ENCODE measurements around the gene GLS.
A peak's percentile ranks its signal among the peaks of the same experiment; 100 is the strongest.

GLS gene

DNA sequence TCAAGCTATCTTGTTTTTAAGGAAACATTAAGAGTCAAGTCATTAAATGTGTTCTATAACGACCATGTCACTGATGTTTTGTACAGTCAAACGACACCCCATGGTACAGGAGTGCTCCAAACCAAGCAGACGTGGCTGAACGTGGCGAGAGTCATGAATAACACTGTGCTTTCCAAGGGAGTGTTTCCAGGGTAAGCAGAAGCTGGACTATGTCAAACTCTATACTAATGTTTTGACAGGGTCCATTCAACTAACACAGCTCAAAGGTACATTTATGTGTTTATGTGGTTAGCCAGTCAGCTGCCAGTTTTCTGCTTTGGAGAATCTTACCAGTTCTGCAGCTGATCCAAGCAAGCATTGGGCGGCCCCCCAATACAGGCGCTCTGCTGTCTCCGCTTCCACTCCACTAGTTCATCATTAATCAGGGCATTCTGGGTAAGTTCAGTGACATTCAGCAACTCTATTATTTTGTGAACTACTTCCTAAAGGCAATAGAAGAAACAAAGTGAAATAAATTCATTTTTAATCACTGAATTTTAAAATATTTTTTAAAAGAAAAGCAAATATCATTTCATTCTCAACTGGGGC, 117.0 kb downstream of the GLS start:
- no peak for DNase-seq

DNA sequence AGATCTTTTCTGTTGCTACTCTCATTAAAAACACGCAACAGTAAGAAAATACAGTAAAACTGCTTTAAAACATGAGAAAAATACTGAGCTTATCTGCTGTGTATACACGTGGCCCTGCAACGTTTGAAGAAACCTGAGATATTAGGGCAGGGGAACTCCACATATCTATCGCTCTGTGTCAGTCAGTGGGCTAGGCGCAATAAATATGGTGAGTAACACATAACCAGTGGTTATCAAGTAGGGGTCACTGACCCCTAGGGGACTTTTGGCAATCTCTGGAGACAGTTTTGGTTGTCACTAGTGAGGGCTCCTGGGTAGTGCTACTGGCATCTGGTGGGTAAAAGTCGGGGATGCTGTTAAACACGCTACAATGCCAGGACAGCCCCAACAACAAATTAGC, 118.4 kb downstream of the GLS start:
- no peak for DNase-seq

DNA sequence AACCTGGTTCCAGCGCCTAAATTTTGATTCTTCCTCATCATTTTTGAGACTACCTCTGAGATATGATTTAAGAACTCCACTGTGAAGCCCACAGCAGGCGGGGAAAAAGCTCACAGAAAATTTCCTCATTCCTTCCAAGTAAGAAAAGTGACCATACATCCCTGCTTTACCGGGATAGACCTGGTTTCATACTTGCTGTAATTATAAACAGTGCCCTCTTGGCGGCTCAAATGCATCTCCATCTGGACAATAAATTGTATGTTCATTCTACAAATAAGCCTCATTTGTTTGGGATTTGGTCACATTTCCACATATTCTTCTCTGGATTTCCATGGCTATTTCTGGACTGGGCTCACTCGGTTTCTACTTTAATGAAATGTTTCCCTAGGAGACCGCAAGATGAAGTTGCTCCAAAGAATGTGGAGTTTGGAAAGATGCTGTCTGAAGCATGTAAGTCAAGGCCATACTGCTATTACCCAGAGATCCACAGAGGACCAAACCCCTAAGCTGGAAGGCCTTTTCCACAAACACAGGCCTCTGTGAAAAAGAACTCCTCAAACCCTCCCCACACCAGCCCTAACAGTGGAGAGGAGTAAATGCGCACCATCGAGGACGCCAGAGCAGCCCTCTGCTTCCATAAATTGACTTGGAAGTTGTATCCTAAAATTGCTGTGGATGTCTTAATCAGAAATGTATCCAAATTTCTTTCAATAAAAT, 119.5 kb downstream of the GLS start:
- no peak for DNase-seq

DNA sequence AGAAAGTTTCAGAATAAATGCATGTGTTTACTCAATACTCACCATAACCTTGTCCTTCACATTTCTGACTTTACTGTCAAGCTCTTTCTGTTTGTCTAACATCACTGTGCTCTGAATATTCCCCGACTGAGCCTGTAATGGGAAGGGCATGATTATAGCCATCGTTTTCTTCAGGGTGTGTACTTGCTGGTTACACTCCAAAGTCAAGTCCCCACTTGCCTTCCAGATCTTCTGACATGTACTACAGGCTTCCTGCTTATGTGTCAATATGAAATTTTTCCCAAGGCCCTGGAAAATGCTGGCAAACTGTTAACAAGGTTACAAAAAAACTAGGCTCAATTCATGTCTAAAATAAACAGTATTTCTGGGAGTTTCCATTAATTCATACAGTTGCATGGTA, 120.4 kb downstream of the GLS start:
- DNase-seq, result no peak

DNA sequence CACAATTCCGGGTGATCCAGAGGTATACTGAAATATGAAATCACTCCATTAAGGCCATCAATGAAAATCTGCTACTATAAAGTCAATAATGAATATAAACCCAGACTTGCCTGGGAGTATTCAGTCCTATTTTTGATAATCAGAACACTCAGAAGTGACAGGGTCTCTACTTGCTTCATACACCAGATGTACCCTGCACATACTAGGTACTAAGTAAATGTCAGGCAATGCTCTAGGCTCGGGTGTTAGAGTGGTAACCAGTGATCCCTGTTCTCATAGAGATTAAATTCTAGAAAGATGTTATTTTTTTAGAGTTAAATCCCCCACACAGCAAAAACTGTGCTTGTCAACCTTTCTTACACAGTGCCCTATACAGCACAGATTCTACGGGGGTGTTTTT, 121.0 kb downstream of the GLS start:
- no peak for DNase-seq

DNA sequence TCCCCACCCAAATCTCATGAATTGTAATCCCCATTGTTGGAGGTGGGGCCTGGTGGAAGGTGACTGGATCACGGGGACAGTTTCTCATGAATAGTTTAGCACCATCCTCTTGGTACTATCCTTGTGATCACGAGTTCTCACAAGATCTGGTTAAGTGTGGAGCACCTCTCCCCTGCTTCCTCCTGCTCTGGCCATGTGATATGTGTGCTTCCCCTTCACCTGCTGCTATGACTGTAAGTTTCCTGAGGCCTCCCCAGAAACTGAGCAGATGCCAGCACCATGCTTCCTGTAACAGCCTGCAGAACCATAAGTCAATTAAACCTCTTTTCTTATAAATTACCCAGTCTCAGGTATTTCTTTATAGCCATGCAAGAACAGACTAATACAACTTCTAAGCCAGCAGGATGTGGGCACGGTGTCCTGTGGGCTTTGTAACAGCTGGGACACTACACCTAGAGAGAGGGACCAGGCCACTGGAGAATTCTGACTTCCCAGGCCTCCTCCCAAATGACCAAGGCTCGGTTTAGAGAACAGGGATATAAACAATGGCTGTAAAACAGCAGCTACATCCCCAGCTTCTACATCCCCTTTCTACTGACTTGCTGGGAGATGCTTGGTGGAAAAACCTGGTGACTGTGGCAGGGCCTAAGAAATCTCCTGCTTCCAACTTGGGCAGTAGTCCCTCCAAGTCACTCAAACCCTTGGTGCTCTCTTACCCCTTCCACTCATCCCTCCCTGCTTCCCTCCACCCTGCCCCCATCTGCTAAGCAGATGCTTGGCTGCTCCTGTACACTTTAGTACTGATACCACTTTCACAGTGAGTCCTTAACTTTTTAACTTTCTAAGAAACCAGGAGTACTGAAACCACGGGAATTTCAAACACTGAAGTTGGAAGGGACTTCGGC, 123.0 kb downstream of the GLS start:
- DNase-seq, result no peak

DNA sequence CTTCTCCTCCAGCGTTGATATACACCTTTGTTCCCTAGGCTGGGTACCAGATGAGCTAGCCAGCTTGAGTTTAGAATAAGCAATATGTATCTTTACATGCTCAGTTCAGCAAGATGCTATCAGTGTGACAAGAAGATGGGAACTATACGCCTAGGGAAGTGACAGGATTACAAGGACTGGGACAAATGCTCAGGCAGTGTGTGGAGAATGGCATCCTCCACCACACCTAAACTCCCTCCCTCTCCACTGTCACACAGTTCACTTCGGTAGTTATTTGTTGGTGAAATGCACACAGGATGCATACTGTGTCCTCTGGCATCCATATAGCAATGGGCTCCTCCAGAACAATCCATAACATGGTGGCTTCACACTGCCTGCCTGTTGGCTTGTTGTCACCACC, 125.7 kb downstream of the GLS start:
- DNase-seq, result no peak

DNA sequence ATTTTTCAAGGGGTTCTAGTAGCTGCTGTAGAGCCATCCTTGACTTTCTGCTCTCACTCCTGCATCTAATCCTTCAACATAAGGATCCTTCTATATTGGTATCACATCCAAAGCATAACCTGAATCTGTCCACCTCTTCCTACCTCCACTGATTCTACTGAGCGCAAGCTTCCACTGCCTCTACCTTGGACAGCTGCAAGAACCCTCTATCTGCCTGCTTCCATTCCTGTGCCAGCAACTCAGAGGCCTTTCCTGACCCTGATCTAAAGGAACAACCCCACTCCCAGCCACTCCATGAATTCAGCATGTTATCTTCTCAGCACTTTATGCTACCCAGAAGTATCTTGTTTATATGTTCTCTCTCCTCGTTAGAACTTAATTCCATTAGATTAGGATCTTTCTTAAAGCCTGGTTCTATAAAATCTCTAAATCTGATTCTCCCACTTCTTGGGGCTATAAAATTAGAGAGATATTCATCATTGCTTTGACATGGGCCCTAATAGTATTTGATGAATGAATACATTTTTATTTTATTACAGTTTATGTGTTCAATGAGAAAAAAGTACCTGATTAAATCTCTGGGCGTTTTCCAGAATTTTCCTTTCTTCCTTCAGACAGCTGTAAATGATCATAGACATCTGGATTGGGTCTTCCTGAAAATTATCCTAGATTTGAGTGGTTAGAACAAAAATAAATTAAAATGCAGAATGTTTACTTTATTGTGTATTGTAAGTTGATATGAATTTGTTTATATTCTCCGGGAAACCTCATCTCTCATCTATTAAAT, 126.6 kb downstream of the GLS start:
- DNase-seq, result no peak

DNA sequence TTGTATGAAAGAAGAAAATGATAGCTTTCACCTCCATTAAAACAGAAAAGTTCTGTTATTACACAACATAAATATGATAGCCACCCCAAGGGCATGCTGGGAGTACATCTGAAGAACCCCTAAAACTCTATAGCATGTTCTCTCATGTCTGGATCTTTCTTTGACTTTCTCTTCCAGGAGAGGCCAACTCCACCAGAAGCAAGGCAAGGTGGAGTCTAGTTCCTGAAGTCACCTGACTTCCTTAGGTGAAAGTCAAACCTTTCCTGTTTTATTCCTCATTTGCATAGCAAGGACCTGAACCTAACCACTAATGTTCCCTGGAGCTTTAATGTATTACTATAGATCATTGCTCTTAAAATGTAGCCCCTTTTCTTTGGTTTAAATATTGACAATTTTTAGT, 127.7 kb downstream of the GLS start:
- no peak for DNase-seq

DNA sequence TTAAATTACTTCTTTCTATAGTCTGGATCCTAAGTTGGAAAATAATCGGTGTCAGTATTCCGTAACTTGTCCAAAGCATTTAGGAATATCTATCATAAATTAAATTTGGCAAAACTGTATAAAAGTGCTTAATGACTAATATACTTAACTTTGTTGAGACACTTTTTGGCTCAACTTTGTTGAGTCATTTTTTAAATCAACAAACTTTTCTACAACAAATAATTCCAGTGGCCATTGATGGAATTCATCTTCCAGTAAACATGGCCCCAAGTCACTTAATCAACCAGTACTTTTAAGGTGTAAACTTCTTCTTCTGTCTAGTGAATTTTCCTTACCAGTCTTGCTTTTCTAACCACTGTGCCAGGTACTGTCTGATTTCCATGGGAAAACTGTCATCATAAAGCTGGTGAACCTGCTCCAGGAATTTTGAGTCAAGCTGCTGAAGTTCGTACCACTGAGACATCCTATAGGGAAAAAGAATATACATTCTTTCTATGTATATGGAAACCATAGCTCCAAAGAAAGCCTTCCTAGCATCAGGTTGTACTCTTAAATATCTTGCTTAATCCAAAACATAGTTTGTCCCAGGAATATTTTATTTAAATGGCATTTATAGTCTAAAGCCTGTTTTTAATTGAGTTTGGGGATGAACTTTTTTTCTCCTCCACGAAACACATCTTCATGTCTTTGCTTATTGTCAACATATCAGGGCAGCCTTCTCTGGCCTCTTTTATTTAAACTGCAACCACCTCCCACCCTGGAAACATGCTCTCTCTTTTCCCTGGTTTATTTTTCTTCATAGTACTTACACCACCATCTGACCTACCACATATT, 129.1 kb downstream of the GLS start:
- DNase-seq, result no peak

DNA sequence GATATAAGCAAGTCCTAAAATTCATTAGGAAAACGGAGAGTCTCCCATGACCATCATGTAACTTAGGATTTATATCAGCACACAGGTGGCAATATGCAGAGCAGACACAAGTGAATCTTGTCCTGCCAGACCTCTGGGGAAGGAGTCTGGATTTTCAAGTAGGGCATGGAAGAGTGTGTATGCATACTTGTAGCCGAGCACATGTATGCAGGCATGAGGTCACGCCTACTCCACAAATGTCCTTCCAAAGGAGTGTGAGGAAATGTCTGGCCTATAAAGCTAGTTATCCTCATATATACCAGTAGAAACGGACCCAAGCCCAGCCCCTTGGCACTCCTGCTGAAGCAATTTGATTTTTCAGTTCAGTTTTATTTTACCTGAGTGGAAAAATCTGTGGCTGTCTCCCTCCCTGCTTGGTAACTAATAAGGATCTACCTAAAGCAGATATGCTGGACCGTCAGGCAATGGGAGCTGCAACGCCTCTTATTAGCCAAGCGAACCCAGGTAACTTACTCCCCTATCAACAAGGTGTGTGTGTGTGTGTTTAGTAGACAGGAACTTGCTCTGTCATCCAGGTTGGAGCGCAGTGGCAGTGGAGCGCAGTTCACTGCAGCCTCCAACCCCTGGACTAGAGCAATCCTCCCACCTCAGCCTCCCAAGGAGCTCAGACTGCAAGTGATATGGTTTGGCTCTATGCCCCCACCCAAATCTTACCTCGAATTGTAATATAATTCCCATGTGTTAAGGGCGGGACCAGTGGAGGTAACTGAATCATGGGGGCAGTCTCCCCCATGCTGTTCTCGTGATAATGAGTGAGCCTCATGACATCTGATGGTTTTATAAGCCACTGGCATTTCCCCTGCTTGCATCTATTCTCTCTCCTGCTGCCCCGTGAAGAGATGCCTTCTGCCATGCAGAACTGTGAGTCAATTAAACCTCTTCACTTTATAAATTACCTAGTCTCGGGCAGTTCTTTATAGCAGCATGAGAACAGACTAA, 130.6 kb downstream of the GLS start:
- peak; percentile 18 for DNase-seq

DNA sequence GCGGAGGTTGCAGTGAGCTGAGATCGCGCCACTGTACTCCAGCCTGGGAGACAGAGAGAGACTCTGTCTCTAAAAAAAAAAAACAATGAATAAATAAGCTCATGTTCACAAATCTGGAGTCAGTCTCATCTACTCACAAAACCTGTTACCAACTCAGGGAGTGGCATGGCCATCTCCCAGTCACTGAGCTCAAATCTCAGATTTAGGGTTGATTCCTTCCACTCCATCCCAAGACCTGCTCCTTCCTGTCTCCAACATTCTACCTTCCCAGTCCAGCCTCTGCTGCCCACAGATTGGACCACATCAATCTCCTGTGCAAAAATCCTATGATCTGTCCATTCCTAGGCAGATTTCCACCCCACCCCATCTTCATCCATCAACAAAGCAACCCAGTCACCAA, 131.7 kb downstream of the GLS start:
- DNase-seq, result no peak

DNA sequence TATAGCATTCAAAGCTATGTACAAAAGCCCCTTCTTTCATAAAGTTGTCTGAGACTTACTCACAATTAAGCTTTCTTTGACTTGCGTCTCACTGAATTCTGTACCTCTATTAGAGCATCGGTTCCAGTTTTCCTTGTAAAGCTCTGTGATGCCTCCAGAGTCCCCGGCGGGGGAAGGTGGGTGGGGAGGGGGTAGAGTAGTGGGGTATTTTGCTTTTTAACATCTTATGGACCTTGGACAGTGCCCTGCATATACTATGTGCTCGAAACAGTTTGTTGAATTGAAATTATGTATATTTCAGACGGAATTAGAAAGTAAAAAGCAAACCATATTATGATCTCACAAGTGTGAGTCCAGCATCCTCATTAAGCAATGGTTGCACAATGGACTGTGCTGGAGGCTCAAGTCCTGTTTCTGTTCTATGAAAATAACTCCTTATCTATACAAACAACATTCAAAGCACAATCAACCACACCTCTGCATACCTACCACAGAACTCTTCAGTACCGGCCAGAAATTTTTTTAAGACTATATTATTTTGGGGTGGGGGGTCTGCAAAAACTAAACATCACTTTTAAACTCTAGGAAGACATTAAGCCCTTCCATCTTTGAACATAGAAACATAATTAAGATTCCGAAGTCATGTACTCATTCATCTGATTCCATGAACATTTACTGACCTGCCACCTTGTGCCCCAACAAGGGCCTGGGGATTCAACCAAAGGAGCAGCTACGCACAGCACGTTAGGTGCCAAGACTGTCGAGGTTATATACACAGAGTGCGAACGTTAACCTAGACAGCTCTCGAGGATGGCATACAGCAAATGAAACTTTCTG, 132.4 kb downstream of the GLS start:
- peak; percentile 68 for DNase-seq

DNA sequence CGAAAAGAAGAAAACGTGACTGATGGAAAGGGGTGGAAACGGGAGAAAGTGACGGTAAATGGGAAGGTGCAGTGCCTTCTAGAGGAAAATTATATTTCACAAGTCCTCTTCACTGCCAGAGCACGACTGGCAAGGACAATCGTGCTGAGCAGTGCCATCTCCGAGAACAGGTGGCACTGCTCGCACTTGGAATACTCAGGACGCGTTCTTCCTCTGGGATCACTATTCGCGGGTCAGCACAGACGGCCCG, 133.0 kb downstream of the GLS start:
- no peak for DNase-seq

DNA sequence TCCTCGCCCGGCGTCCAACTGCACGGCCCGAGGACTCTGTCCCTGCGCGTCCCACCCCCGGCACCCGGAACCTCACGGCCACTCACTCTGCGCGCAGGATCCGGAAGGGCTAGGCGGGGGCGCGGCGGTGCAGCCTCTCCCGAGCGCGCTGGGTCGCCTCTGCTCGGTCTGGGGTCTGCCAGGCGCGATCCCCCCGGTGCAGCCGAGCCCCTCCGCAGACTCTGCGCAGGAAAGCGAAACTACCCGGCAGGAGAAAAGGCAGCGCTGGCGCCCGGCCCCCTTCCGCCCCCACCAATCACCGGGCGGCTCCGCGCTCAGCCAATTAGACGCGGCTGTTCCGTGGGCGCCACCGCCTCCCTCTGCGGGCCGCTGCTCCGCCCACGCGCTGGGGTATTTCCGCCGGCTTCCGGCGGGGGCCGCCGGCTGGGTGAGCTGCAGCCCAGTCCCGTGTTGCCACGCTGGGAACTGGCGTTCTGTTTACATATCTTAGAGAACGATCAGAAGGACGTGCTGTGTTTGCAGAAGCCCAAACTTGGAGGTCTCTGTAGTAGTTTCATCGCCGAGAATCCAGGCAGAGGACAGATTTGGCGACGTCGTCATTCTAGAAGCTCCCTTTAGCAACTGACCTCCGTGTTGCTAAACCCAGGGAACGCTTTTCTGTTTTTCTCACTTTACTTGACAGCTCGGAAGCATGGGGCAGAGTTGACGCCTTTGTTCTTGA, 133.5 kb downstream of the GLS start, which contains the start of gene STAT1:
Gene STAT1 (minus strand): TSS at position 240 of the 721 bp plus-strand sequence. CDS start 4,168 bp downstream, outside the sequence.
- peak; percentile 92 for DNase-seq

DNA sequence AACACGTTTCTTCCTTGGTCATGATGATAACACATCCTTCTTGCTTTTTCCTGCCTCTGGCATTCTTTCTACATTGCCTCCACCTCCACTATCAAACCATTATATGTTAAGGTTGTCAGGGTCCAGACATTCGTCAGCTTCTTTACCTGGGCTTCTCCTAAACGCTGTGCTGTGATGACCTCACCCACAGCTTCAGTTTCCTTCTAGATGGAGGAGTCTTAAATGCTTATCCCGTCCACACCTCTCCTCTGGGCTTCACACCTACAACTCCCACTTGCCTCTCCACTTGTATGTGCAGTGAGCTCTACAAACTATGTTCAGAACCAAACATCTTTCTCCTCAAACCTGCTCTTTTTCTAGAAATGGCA, 134.0 kb downstream of the GLS start:
- no peak for DNase-seq

Measured in hematopoietic multipotent progenitor cell treated with erythropoietin and hydrocortisone succinate and interleukin-3 and kit ligand, for 6 days (in vitro differentiated cells).